Sigmoid colon (tissue), 7 donors: Measurements from ENCODE around the gene ZNF3. TPM values are rescaled to one million over a fixed set of nuclear protein-coding genes. Genes with fewer than 3 reads are reported as not detected.

ENCODE experiments used
- DNase-seq: peaks from one replicate; pipeline ENCODE4 v3.0.0-alpha.2; 2019
- H3K27ac ChIP-seq, 4 donors: fragments of 200-600 bp; sonication (generic); one replicate each; pipeline ENCODE4 v1.5.1; 2016 to 2019; ENCODE audit warnings: mild to moderate bottlenecking in 1 of 4
- H3K27me3 ChIP-seq, 3 donors: fragments of 200-600 bp; sonication (generic); one replicate each; pipeline ENCODE4 v1.5.1; 2019; ENCODE audit warnings: mild to moderate bottlenecking in 1 of 3
- H3K36me3 ChIP-seq, 4 donors: fragments of 200-600 bp; sonication (generic); one replicate each; pipeline ENCODE4 v1.5.1; 2016 to 2019
- H3K4me1 ChIP-seq, 4 donors: fragments of 200-600 bp; sonication (generic); one replicate each; pipeline ENCODE4 v1.5.1; 2017 to 2019
- H3K4me3 ChIP-seq, 4 donors: fragments of 200-600 bp; sonication (generic); one replicate each; pipeline ENCODE4 v1.5.1; 2017 to 2019; ENCODE audit warnings: mild to moderate bottlenecking in 2 of 4, moderate library complexity in 1 of 4
- H3K9me3 ChIP-seq, 4 donors: fragments of 200-600 bp in 3 of 4; sonication (generic) in 3 of 4; one replicate each; pipeline versions ENCODE4 v1.5.1 to v1.6.1; 2013 to 2019
- EP300 ChIP-seq, 4 donors: sonication (generic); formaldehyde crosslinking; IDR thresholded peaks; one replicate each; pipeline ENCODE4 v1.6.1; 2017; ENCODE audit warnings: antibody characterized with exemption in 4 of 4
- POLR2A ChIP-seq, 2 donors: fragments of 450-650 bp; IDR thresholded peaks; one replicate each; pipeline ENCODE4 v1.6.1; 2016; ENCODE audit warnings: antibody characterized with exemption in 2 of 2, mild to moderate bottlenecking in 2 of 2, moderate library complexity in 2 of 2
- POLR2AphosphoS5 ChIP-seq, 4 donors: sonication (generic); formaldehyde crosslinking; IDR thresholded peaks; one replicate each; pipeline ENCODE4 v1.6.1; 2017; ENCODE audit warnings: antibody characterized with exemption in 4 of 4
- WGBS, 2 donors: extraction: QIAGEN DNeasy Blood & Tissue Kit; methylation state at CpG; one replicate each; pipeline ENCODE4 v1.1.7; 2013; 5-methylcytosine and 5-hydroxymethylcytosine counted together
- intact Hi-C: fragments of 100-400 bp; cut with DNase I; formaldehyde crosslinking; loops from one replicate; pipeline ENCODE4 v1.15.1; 2023
- polyA plus RNA-seq, 3 donors: library from polyadenylated mRNA; stranded (reverse); fragments of 200-250 nt; gene quantifications; one replicate each; pipeline ENCODE4 v1.2.3, GENCODE V29; 2013
- total RNA-seq, 4 donors: library from RNA; depleted of rRNA; stranded (reverse); fragments of >200 nt; gene quantifications; one replicate each; pipeline ENCODE4 v1.1.0, GENCODE V29; 2016
- TF ChIP-seq, protein P1 (sequence below), 4 experiments: fragments of 450-650 bp in 3 of 4; fragments of 200-600 bp in 1 of 4; IDR thresholded peaks; one replicate each; pipeline ENCODE4 v1.5.1; 2016 to 2019; ENCODE audit warnings: antibody characterized with exemption in 4 of 4, mild to moderate bottlenecking in 3 of 4, moderate library complexity in 2 of 4
- donor health status: healthy with polysubstance abuse.
- donor health status: Bipolar disorder and iron deficiency.
- donor health status: healthy.

ZNF3 gene
- total and polyA plus RNA-seq, 7 donors, result 17.1 to 28.0 (median 19.2) TPM

DNA sequence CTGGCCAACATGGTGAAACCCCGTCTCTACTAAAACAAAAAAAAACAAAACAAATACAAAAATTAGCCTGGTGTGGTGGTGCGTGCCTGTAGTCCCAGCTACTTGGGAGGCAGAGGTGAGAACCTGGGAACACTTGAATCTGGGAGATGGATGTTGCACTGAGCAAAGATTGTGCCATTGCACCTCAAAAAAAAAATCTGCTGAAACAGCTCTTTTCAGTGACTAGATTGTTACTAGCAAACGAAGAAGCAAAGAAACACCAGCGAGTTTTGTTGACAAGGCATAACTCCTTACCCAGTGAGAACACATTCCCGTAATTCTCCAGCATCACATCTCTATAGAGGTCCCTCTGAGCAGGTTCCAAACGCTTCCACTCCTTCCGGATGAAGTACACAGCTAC is 6.7 kb downstream of the ZNF3 start:
- H3K36me3 ChIP-seq, result peaks cover 68 to 99% (median 73%) of the 10 kb centered on the region in 4 donors
- WGBS, 2 donors, result 97 to 98% methylated on average over 7 of the region's 7 CpGs

DNA sequence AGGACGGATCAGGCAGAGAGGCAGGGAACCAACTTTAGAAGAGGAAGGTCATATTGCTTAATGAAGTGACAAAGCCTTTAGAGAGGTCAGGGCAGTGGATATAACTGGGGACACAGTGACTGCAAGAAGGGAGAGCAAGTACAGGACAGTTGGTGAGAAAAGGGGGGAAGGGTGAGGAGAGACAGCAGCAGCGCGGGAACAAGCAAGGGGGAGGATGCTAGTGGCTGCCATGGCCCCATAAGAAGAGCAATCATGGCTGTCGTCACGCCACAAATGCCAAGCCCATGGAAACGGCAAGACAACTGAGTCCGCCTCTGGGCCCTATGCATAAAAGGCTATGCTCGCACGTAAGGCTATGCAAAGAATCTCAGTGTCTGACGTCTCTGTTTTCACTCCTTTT is 9.1 kb downstream of the ZNF3 start:
- Histone ChIP-seq H3K9me3 (peaks cover 4 to 22% (median 12%) of the 10 kb centered on the region in 4 donors), H3K36me3 (peaks cover 67 to 89% (median 71%) of the 10 kb centered on the region in 4 donors), H3K27ac (no peak overlapping the region), H3K4me1 (no peaks in the 10 kb centered on the region), H3K4me3 (no peak overlapping the region), H3K27me3 (no peaks in the 10 kb centered on the region)
- WGBS, 2 donors, result 97 to 98% methylated on average over 10 of the region's 10 CpGs
- peak; percentile 30 for DNase-seq
- TF ChIP-seq EP300 (IDR thresholded peaks at IDR 0.05) (no peak), POLR2A (IDR thresholded peaks at IDR 0.05) (no peak), POLR2AphosphoS5 (IDR thresholded peaks at IDR 0.05) (no peak)
- TF ChIP-seq, protein P1, sequence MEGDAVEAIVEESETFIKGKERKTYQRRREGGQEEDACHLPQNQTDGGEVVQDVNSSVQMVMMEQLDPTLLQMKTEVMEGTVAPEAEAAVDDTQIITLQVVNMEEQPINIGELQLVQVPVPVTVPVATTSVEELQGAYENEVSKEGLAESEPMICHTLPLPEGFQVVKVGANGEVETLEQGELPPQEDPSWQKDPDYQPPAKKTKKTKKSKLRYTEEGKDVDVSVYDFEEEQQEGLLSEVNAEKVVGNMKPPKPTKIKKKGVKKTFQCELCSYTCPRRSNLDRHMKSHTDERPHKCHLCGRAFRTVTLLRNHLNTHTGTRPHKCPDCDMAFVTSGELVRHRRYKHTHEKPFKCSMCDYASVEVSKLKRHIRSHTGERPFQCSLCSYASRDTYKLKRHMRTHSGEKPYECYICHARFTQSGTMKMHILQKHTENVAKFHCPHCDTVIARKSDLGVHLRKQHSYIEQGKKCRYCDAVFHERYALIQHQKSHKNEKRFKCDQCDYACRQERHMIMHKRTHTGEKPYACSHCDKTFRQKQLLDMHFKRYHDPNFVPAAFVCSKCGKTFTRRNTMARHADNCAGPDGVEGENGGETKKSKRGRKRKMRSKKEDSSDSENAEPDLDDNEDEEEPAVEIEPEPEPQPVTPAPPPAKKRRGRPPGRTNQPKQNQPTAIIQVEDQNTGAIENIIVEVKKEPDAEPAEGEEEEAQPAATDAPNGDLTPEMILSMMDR (IDR thresholded peaks at IDR 0.05), result no peak
- intact Hi-C loops, result no loop called here

More for the DNA sequence above, 6.7 kb downstream of the ZNF3 start:
- Histone ChIP-seq H3K4me1 (peaks cover 0 to 15% (median 10%) of the 10 kb centered on the region in 4 donors), H3K4me3 (no peak overlapping the region), H3K27me3 (no peaks in the 10 kb centered on the region), H3K27ac (no peak overlapping the region), H3K9me3 (peaks cover 4 to 22% (median 12%) of the 10 kb centered on the region in 4 donors)
- DNase-seq, result no peak
- intact Hi-C loops, result no loop called here
- no peak for TF ChIP-seq POLR2A (IDR thresholded peaks at IDR 0.05)

DNA sequence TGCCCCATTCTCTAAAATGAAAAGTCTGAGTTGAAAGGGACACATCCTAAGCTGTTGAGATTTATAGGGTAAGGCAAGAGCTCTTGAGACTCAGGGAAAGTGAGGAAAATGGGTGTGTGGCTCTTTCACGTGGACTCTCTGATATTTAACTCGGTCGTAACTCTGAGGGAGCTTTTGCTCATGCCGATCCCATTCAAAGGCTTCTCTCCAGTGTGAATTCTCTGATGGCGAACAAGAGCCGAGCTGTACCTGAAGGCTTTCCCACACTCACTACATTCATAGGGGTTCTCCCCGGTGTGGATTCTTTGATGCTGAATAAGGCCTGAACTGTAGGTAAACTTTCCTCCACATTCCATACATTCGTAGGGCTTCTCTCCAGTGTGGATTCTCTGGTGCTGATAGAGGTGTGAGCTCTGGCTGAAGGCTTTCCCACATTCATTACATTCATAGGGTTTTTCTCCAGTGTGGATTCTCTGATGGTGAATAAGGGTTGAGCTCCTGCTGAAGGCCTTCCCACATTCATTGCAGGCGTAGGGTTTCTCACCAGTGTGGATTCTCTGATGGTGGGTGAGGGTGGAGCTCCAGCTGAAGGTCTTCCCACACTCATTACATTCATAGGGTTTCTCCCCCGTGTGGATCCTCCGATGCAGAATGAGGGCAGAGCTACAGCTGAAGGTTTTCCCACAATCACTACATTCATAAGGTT is 10.4 kb downstream of the ZNF3 start:
- intact Hi-C loops, result no loop called here
- H3K36me3 ChIP-seq, result peaks cover 55 to 76% (median 61%) of the 10 kb centered on the region in 4 donors

DNA sequence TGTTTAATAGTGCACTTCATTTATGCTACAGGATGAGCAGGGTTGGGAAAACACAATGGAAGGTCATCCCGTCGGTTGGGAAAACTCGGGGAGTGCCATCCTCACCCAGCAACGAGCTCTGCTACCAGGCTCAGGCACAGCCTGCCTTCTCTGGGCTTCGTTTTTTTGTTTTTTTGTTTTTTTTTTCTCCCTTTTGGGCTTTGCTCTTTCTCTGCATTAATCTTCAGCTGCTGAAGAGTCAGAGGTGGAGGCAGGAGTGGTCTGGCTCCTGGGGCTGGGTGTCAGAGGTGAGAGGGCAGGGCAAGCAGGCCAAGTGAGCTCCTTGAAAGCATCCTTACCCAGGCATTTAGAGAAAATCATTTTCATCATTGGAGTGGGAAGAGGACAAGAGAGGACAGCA is 11.5 kb downstream of the ZNF3 start:
- H3K4me1 ChIP-seq, result peaks cover 0 to 20% (median 16%) of the 10 kb centered on the region in 4 donors
- TF ChIP-seq POLR2A (IDR thresholded peaks at IDR 0.05) (no peak), EP300 (IDR thresholded peaks at IDR 0.05) (no peak), POLR2AphosphoS5 (IDR thresholded peaks at IDR 0.05) (no peak)
- TF ChIP-seq, protein P1 (IDR thresholded peaks at IDR 0.05), result no peak
- peaks cover 4 to 22% (median 12%) of the 10 kb centered on the region in 4 donors for H3K9me3 ChIP-seq
- intact Hi-C loops, result no loop called here
- WGBS, 2 donors, result 98% methylated on average over 5 of the region's 5 CpGs
- peak; percentile 27 for DNase-seq
- no peak overlapping the region for H3K4me3 ChIP-seq
- H3K27ac ChIP-seq, result no peak overlapping the region
- no peaks in the 10 kb centered on the region for H3K27me3 ChIP-seq
- H3K36me3 ChIP-seq, result peaks cover 44 to 64% (median 51%) of the 10 kb centered on the region in 4 donors

More for the DNA sequence above, 10.4 kb downstream of the ZNF3 start:
- TF ChIP-seq POLR2AphosphoS5 (IDR thresholded peaks at IDR 0.05) (no peak), POLR2A (IDR thresholded peaks at IDR 0.05) (no peak)
- TF ChIP-seq, protein P1 (IDR thresholded peaks at IDR 0.05), result no peak
- H3K4me1 ChIP-seq, result peaks cover 0 to 9% (median 5%) of the 10 kb centered on the region in 4 donors
- peaks cover 4 to 22% (median 12%) of the 10 kb centered on the region in 4 donors for H3K9me3 ChIP-seq
- WGBS, 2 donors, result 98 to 99% methylated on average over 11 of the region's 11 CpGs
- H3K27ac ChIP-seq, result no peak overlapping the region
- no peak for DNase-seq
- H3K4me3 ChIP-seq, result no peak overlapping the region
- H3K27me3 ChIP-seq, result no peaks in the 10 kb centered on the region

DNA sequence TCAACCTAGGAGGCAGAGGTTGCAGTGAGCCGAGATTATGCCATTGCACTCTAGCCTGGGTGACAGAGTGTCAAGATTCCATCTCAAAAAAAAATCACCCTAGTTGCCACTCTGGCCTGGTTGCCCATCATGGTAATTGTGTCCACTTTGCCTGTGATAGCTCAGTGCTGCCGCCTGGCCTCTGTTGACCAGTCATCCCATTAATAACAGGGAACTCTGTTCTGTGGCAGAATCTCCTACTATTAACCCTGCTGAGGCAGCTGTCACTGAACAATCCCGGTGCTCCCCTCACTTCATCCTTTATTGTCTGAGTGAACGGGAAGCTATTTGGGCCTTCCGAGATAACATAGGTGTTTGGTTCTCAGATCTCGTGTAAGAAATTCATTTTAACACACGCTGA is 14.6 kb downstream of the ZNF3 start:
- intact Hi-C loops, result loop anchor here (2.0 kb wide), 1 partner anchor 14 kb away; the partner anchor contains the start of gene ZNF3
- Histone ChIP-seq H3K27me3 (no peaks in the 10 kb centered on the region), H3K4me1 (peaks cover 0 to 24% (median 17%) of the 10 kb centered on the region in 4 donors), H3K36me3 (peaks cover 27 to 59% (median 31%) of the 10 kb centered on the region in 4 donors), H3K4me3 (no peak overlapping the region), H3K27ac (peak overlapping the region in 3 of 4 donors; percentile 83 to 87 (median 84)), H3K9me3 (peaks cover 4 to 20% (median 12%) of the 10 kb centered on the region in 4 donors)
- DNase-seq, result peak; percentile 36
- WGBS, 2 donors, result 93% methylated on average over 7 of the region's 7 CpGs
- TF ChIP-seq POLR2AphosphoS5 (IDR thresholded peaks at IDR 0.05) (no peak), POLR2A (IDR thresholded peaks at IDR 0.05) (no peak)
